SK-N-SH (cell line): ENCODE measurements around the gene LEFTY1.

Experiments
- RXRA ChIP-seq: IDR thresholded peaks from 2 replicates; pipeline ENCODE4 v1.4.0; 2012; ENCODE audit warnings: low read depth, mild to moderate bottlenecking, borderline replicate concordance
- TCF12 ChIP-seq: IDR thresholded peaks from 2 replicates; pipeline ENCODE4 v1.4.0; 2012
- USF1 ChIP-seq: IDR thresholded peaks from 2 replicates; pipeline ENCODE4 v1.4.0; 2012; ENCODE audit warnings: low read depth, borderline replicate concordance
- YY1 ChIP-seq: IDR thresholded peaks from 2 replicates; pipeline ENCODE4 v1.4.0; 2012; ENCODE audit warnings: low read depth, mild to moderate bottlenecking
- TF ChIP-seq, protein P1 (sequence below): fragments of 200-600 bp; sonication (generic); IDR thresholded peaks from 2 replicates; pipeline ENCODE4 v1.6.1; 2017; ENCODE audit warnings: antibody characterized with exemption, mild to moderate bottlenecking, moderate library complexity

- TF ChIP-seq TCF12 (no peak), RXRA (no peak), YY1 (no peak), USF1 (no peak)
- TF ChIP-seq, protein P1, sequence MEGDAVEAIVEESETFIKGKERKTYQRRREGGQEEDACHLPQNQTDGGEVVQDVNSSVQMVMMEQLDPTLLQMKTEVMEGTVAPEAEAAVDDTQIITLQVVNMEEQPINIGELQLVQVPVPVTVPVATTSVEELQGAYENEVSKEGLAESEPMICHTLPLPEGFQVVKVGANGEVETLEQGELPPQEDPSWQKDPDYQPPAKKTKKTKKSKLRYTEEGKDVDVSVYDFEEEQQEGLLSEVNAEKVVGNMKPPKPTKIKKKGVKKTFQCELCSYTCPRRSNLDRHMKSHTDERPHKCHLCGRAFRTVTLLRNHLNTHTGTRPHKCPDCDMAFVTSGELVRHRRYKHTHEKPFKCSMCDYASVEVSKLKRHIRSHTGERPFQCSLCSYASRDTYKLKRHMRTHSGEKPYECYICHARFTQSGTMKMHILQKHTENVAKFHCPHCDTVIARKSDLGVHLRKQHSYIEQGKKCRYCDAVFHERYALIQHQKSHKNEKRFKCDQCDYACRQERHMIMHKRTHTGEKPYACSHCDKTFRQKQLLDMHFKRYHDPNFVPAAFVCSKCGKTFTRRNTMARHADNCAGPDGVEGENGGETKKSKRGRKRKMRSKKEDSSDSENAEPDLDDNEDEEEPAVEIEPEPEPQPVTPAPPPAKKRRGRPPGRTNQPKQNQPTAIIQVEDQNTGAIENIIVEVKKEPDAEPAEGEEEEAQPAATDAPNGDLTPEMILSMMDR, result no peak
These were observed 8.7 kb downstream of the LEFTY1 start for GRCh38 chr1:225880222-225880588.
